Vagina (tissue), 2 donors: ENCODE results near the gene RMP24.
"Not testable (repeated sequence)": the region's sequence is repeated elsewhere in the genome, so short reads cannot be mapped to it uniquely, and the experiment has no call there.

Source experiments
- DNase-seq, 2 donors: peaks; one replicate each; pipeline ENCODE4 v3.0.0-alpha.2; 2017; ENCODE audit errors: extremely low spot score in 2 of 2
- H3K27ac ChIP-seq: fragments of 200-600 bp; sonication (generic); one replicate; pipeline ENCODE4 v1.5.1; 2019
- H3K27me3 ChIP-seq: fragments of 200-600 bp; sonication (generic); one replicate; pipeline ENCODE4 v1.5.1; 2019
- H3K36me3 ChIP-seq, 2 donors: fragments of 200-600 bp; sonication (generic); one replicate each; pipeline ENCODE4 v1.5.1; 2017 to 2019
- H3K4me1 ChIP-seq: fragments of 200-600 bp; sonication (generic); one replicate; pipeline ENCODE4 v1.5.1; 2019
- H3K4me3 ChIP-seq, 2 donors: fragments of 200-600 bp; sonication (generic); 1 replicate in 1 of 2; 2 replicates in 1 of 2; pipeline ENCODE4 v1.5.1; 2016 to 2019
- H3K9me3 ChIP-seq: fragments of 200-600 bp; sonication (generic); one replicate; pipeline ENCODE4 v1.5.1; 2019
- CTCF ChIP-seq, 3 experiments: fragments of 450-650 bp in 2 of 3; fragments of 200-600 bp in 1 of 3; sonication (generic) in 1 of 3; IDR thresholded peaks; one replicate each; pipeline ENCODE4 v1.5.1; 2017 to 2019; ENCODE audit warnings: antibody characterized with exemption in 3 of 3, mild to moderate bottlenecking in 2 of 3, moderate library complexity in 2 of 3
- POLR2A ChIP-seq, 2 donors: fragments of 450-650 bp; IDR thresholded peaks; one replicate each; pipeline ENCODE4 v1.6.1; 2017; ENCODE audit warnings: antibody characterized with exemption in 2 of 2, mild to moderate bottlenecking in 2 of 2, moderate library complexity in 2 of 2
- POLR2AphosphoS5 ChIP-seq, 2 donors: sonication (generic); formaldehyde crosslinking; IDR thresholded peaks; one replicate each; pipeline ENCODE4 v1.9.0; 2017; ENCODE audit warnings: antibody characterized with exemption in 2 of 2, mild to moderate bottlenecking in 2 of 2, low read depth in 1 of 2; ENCODE audit not compliant: insufficient read depth in 1 of 2
- intact Hi-C: fragments of 100-400 bp; cut with DNase I; formaldehyde crosslinking; loops from one replicate; pipeline ENCODE4 v1.15.1; 2023

RMP24 gene

GRCh38 chr18:35956226-35956625, 16.3 kb upstream of the RMP24 start:
- H3K9me3 ChIP-seq = no peaks in the 10 kb centered on the region
- H3K36me3 ChIP-seq = no peaks in the 10 kb centered on the region
- TF ChIP-seq POLR2A (IDR thresholded peaks at IDR 0.05) (no peak), POLR2AphosphoS5 (IDR thresholded peaks at IDR 0.05; ENCODE audit: insufficient read depth in 1 of 2, low read depth in 1 of 2) (no peak), CTCF (IDR thresholded peaks at IDR 0.05) (no peak)
- no peak overlapping the region for H3K27ac ChIP-seq
- intact Hi-C loops = no loop called here
- H3K27me3 ChIP-seq = no peaks in the 10 kb centered on the region
- no peaks in the 10 kb centered on the region for H3K4me1 ChIP-seq
- H3K4me3 ChIP-seq = no peak overlapping the region
- no peak for DNase-seq

GRCh38 chr18:35962320-35962719, 10.2 kb upstream of the RMP24 start:
- Histone ChIP-seq H3K27ac (no peak overlapping the region), H3K9me3 (no peaks in the 10 kb centered on the region), H3K36me3 (no peaks in the 10 kb centered on the region), H3K27me3 (no peaks in the 10 kb centered on the region), H3K4me1 (no peaks in the 10 kb centered on the region), H3K4me3 (no peak overlapping the region)
- TF ChIP-seq POLR2AphosphoS5 (IDR thresholded peaks at IDR 0.05; ENCODE audit: insufficient read depth in 1 of 2, low read depth in 1 of 2) (no peak), CTCF (IDR thresholded peaks at IDR 0.05) (no peak), POLR2A (IDR thresholded peaks at IDR 0.05) (no peak)
- intact Hi-C loops = no loop called here
- DNase-seq = no peak

GRCh38 chr18:35964319-35964718, 8.2 kb upstream of the RMP24 start:
- TF ChIP-seq POLR2AphosphoS5 (IDR thresholded peaks at IDR 0.05; ENCODE audit: insufficient read depth in 1 of 2, low read depth in 1 of 2) = no peak
- TF ChIP-seq CTCF (IDR thresholded peaks at IDR 0.05) = no peak
- Histone ChIP-seq H3K9me3 (no peaks in the 10 kb centered on the region), H3K27ac (no peak overlapping the region), H3K4me1 (no peaks in the 10 kb centered on the region), H3K36me3 (no peaks in the 10 kb centered on the region), H3K27me3 (no peaks in the 10 kb centered on the region), H3K4me3 (no peak overlapping the region)
- intact Hi-C loops = no loop called here
- no peak for DNase-seq

GRCh38 chr18:35967866-35968265, 4.6 kb upstream of the RMP24 start:
- H3K27ac ChIP-seq, H3K36me3 ChIP-seq, H3K27me3 ChIP-seq, H3K9me3 ChIP-seq, intact Hi-C loops, H3K4me3 ChIP-seq, DNase-seq: not testable (repeated sequence)
- peaks cover 11% of the 10 kb centered on the region for H3K4me1 ChIP-seq

- no peaks in the 10 kb centered on the region for H3K27me3 ChIP-seq
- DNase-seq = no peak
- intact Hi-C loops = no loop called here
- no peak overlapping the region for H3K4me3 ChIP-seq
- no peak overlapping the region for H3K27ac ChIP-seq
- H3K36me3 ChIP-seq = no peaks in the 10 kb centered on the region
- no peaks in the 10 kb centered on the region for H3K9me3 ChIP-seq
- TF ChIP-seq POLR2AphosphoS5 (IDR thresholded peaks at IDR 0.05; ENCODE audit: insufficient read depth in 1 of 2, low read depth in 1 of 2) = no peak
- TF ChIP-seq CTCF (IDR thresholded peaks at IDR 0.05) = no peak
- TF ChIP-seq POLR2A (IDR thresholded peaks at IDR 0.05) = no peak
- H3K4me1 ChIP-seq = peaks cover 17% of the 10 kb centered on the region
Observed at GRCh38 chr18:35968278-35968880, 4.1 kb upstream of the RMP24 start.
